GM15510 (cell line): ENCODE measurements around the gene TCEAL9.

Source experiments
- POLR2A ChIP-seq: IDR thresholded peaks from 3 replicates; pipeline ENCODE4 v1.6.1; 2011; ENCODE audit warnings: borderline replicate concordance; ENCODE audit not compliant: insufficient read length; ENCODE audit errors: extremely low read depth

The TCEAL9 gene

GRCh38 chrX:103363046-103363445, 6.7 kb downstream of the TCEAL9 start:
- TF ChIP-seq POLR2A: no peak

- TF ChIP-seq POLR2A: no peak
Observed at GRCh38 chrX:103367502-103367901, 11.2 kb downstream of the TCEAL9 start.

GRCh38 chrX:103369479-103369878, 13.2 kb downstream of the TCEAL9 start:
- TF ChIP-seq POLR2A: no peak

- no peak for TF ChIP-seq POLR2A
Observed at GRCh38 chrX:103372886-103373285, 16.6 kb downstream of the TCEAL9 start.

GRCh38 chrX:103373581-103373980, 17.3 kb downstream of the TCEAL9 start:
- no peak for TF ChIP-seq POLR2A

GRCh38 chrX:103376118-103376978, 20.0 kb downstream of the TCEAL9 start, which contains the start of gene BEX3:
TSS of gene BEX3 (plus strand) at chrX:103376538. CDS start at chrX:103377522, 984 bp downstream.
- no peak for TF ChIP-seq POLR2A

- TF ChIP-seq POLR2A: no peak
Observed at GRCh38 chrX:103376979-103377324, 20.6 kb downstream of the TCEAL9 start.

GRCh38 chrX:103378990-103379389, 22.7 kb downstream of the TCEAL9 start:
- no peak for TF ChIP-seq POLR2A

GRCh38 chrX:103382877-103383276, 26.6 kb downstream of the TCEAL9 start:
- TF ChIP-seq POLR2A: no peak

GRCh38 chrX:103384672-103385071, 28.4 kb downstream of the TCEAL9 start:
- no peak for TF ChIP-seq POLR2A

GRCh38 chrX:103386332-103386731, 30.0 kb downstream of the TCEAL9 start:
- TF ChIP-seq POLR2A: no peak

- no peak for TF ChIP-seq POLR2A
Observed at GRCh38 chrX:103393487-103393886, 37.2 kb downstream of the TCEAL9 start.

GRCh38 chrX:103396186-103396585, 39.9 kb downstream of the TCEAL9 start:
- TF ChIP-seq POLR2A: no peak

- TF ChIP-seq POLR2A: no peak
Observed at GRCh38 chrX:103396660-103397059, 40.4 kb downstream of the TCEAL9 start.

GRCh38 chrX:103397707-103398106, 41.4 kb downstream of the TCEAL9 start:
- no peak for TF ChIP-seq POLR2A

- no peak for TF ChIP-seq POLR2A
Observed at GRCh38 chrX:103398421-103398864, 42.1 kb downstream of the TCEAL9 start.
